Fibroblast of lung (primary cell): ENCODE measurements around the gene OR5J2.
"Not testable (repeated sequence)": the region's sequence is repeated elsewhere in the genome, so short reads cannot be mapped to it uniquely, and the experiment has no call there.

Experiments used
- CTCF ChIP-seq, 2 donors: IDR thresholded peaks in 1 of 2; conservative IDR thresholded peaks in 1 of 2; 1 replicate in 1 of 2; 2 replicates in 1 of 2; pipeline ENCODE4 v1.5.1; 2011 to 2012; ENCODE audit warnings: low read length in 2 of 2, control low read depth in 1 of 2, inconsistent platforms in 1 of 2, low read depth in 1 of 2, mild to moderate bottlenecking in 1 of 2
- EZH2 ChIP-seq: IDR thresholded peaks from 2 replicates; pipeline ENCODE4 v1.5.1; 2012; ENCODE audit warnings: low read length, control low read depth, mild to moderate bottlenecking; ENCODE audit errors: missing control alignments

- TF ChIP-seq CTCF (conservative IDR thresholded peaks at IDR 0.05 in 1 of 2, IDR thresholded peaks at IDR 0.05 in 1 of 2; ENCODE audit: low read depth in 1 of 2, low read length in 2 of 2); EZH2: not testable (repeated sequence)
These were observed 32.7 kb upstream of the OR5J2 start for GRCh38 chr11:56143681-56144080.
